HepG2 (cell line): ENCODE measurements around the gene KCNMA1. TPM values are rescaled to one million over a fixed set of nuclear protein-coding genes. Genes with fewer than 3 reads are reported as not detected.

ENCODE experiments used
- ATAC-seq: fragments of 200-7000 bp; cut with Tn5 transposase; 3 replicates; pipeline ENCODE4 v1.9.1; 2020; ENCODE audit warnings: mild to moderate bottlenecking, moderate library complexity
- BruUV-seq: library from RNA; stranded (reverse); fragments of 400-500 nt; replicated peaks from 2 replicates; lab custom pipeline; 2021; lab: Mats Ljungman, UMichigan
- CTCF ChIA-PET: fragments of 300-600 bp; formaldehyde crosslinking; extraction: SDS; loops from one replicate; lab custom pipeline; 2021; ENCODE audit warnings: low total read pairs, inconsistent platforms, low intra/inter-chr PET ratio; lab: Yijun Ruan, JAX
- POLR2A ChIA-PET: fragments of 350-600 bp; sonication (Branson Sonifier 250); formaldehyde crosslinking; loops from one replicate; lab custom pipeline; 2020; ENCODE audit warnings: antibody characterized with exemption, inconsistent platforms; lab: Yijun Ruan, JAX
- DNase-seq: peaks from one replicate; pipeline ENCODE4 v3.0.0-alpha.2; 2015; ENCODE audit warnings: low spot score
- FAIRE-seq: peaks from 3 replicates; lab custom pipeline; 2011; peaks lifted over from hg19 to GRCh38; lab: Jason Lieb, UNC
- H2AFZ ChIP-seq: one replicate; pipeline ENCODE4 v1.6.1; 2011; ENCODE audit warnings: low read length, inconsistent platforms
- H3K27ac ChIP-seq: fragments of 300-600 bp; 3 replicates; pipeline ENCODE4 v1.8.0; 2011; ENCODE audit warnings: mixed run types, mild to moderate bottlenecking, mixed read lengths, low read length, inconsistent platforms; ENCODE audit not compliant: insufficient read depth; ENCODE audit errors: extremely low read length
- H3K27me3 ChIP-seq, 2 experiments: fragments of 200-600 bp in 1 of 2; 2 replicates in 1 of 2; 3 replicates in 1 of 2; pipeline versions ENCODE4 v1.6.0 to v1.8.0; 2011; ENCODE audit warnings: low read length in 2 of 2, mild to moderate bottlenecking in 2 of 2, moderate library complexity in 2 of 2, inconsistent platforms in 1 of 2; ENCODE audit not compliant: insufficient read depth in 2 of 2, control insufficient read depth in 1 of 2
- H3K36me3 ChIP-seq, 2 experiments: fragments of 200-600 bp in 1 of 2; replicated peaks in 1 of 2; 2 replicates in 1 of 2; 3 replicates in 1 of 2; pipeline versions ENCODE4 v1.5.1 to v1.8.0; 2011; ENCODE audit warnings: low read length in 2 of 2, inconsistent platforms in 1 of 2; ENCODE audit not compliant: insufficient read depth in 2 of 2, control insufficient read depth in 1 of 2
- H3K4me1 ChIP-seq: 2 replicates; pipeline ENCODE4 v1.5.1; 2012; ENCODE audit warnings: low read length, inconsistent platforms; ENCODE audit not compliant: insufficient read depth
- H3K4me2 ChIP-seq: 2 replicates; pipeline ENCODE4 v1.6.0; 2011; ENCODE audit warnings: low read depth, low read length, inconsistent platforms
- H3K4me3 ChIP-seq, 3 experiments: fragments of 200-600 bp in 1 of 3; sonication (generic), shearing (Covaris generic) in 1 of 3; replicated peaks in 1 of 3; 2 replicates each; pipeline ENCODE4 v1.5.1; 2011 to 2016; ENCODE audit warnings: low read length in 3 of 3, inconsistent platforms in 2 of 3, low read depth in 2 of 3, mild to moderate bottlenecking in 2 of 3, control low read depth in 1 of 3, mixed read lengths in 1 of 3; ENCODE audit not compliant: insufficient read depth in 1 of 3
- H3K79me2 ChIP-seq: one replicate; pipeline ENCODE4 v1.6.1; 2011; ENCODE audit warnings: low read length, inconsistent platforms; ENCODE audit not compliant: insufficient read depth
- H3K9ac ChIP-seq: 2 replicates; pipeline ENCODE4 v1.6.0; 2011; ENCODE audit warnings: mild to moderate bottlenecking, low read depth, low read length, inconsistent platforms; ENCODE audit not compliant: insufficient read depth
- H3K9me3 ChIP-seq: 2 replicates; pipeline ENCODE4 v1.5.1; 2012; ENCODE audit warnings: mild to moderate bottlenecking, low read length
- H4K20me1 ChIP-seq: 2 replicates; pipeline ENCODE4 v1.6.0; 2011; ENCODE audit warnings: inconsistent platforms, mild to moderate bottlenecking, low read length, moderate library complexity; ENCODE audit not compliant: insufficient read depth
- ARID2 ChIP-seq: sonication (generic); formaldehyde crosslinking; IDR thresholded peaks from 2 replicates; pipeline ENCODE4 v1.8.1; 2022; ENCODE audit warnings: mild to moderate bottlenecking, missing genetic modification reagents, borderline replicate concordance
- BHLHE40 ChIP-seq: IDR thresholded peaks from 2 replicates; pipeline ENCODE4 v1.6.1; 2011; ENCODE audit warnings: low read length, improper control_type of control experiment
- SMC3 ChIP-seq: IDR thresholded peaks from 2 replicates; pipeline ENCODE4 v1.6.1; 2011; ENCODE audit warnings: low read length, improper control_type of control experiment
- STAG1 ChIP-seq: sonication (generic); formaldehyde crosslinking; IDR thresholded peaks from 2 replicates; pipeline ENCODE4 v1.4.0; 2020; ENCODE audit warnings: missing genetic modification reagents
- WGBS: methylation state at CpG from one replicate; pipeline ENCODE4 v1.1.6; 2017; ENCODE audit warnings: low lambda C conversion rate; 5-methylcytosine and 5-hydroxymethylcytosine counted together
- in situ Hi-C: cut with HindIII; loops from 2 replicates; pipeline ENCODE4 v1.10.0; 2017; ENCODE audit warnings: low pct_unique_long_range_greater_than_20kb; ENCODE audit not compliant: extremely low pct_ligation_motif_present
- intact Hi-C: fragments of 100-400 bp; cut with micrococcal nuclease; formaldehyde crosslinking; loops from one replicate; pipeline ENCODE4 v1.10.0; 2022; ENCODE audit not compliant: unreplicated experiment
- polyA plus RNA-seq, 8 experiments: library from polyadenylated mRNA; depleted of rRNA in 3 of 8; stranded (reverse) in 7 of 8; unstranded in 1 of 8; fragments of >200 nt; fragmentation: Illumina TruSeq in 4 of 8; extraction: Trizol in 4 of 8; gene quantifications; 2 replicates each; pipeline versions ENCODE4 v1.2.1 to v1.2.3, GENCODE V29; 2011 to 2016; ENCODE audit warnings: low read depth in 4 of 8, missing spikeins in 1 of 8, mixed read lengths in 1 of 8; ENCODE audit not compliant: insufficient read depth in 1 of 8
- total RNA-seq, 5 experiments: library from RNA; depleted of rRNA; stranded (reverse); fragments of >200 nt; fragmentation: Illumina TruSeq; extraction: Trizol; gene quantifications; 2 replicates each; pipeline ENCODE4 v1.2.3, GENCODE V29; 2016; ENCODE audit warnings: low read depth in 1 of 5
- TF ChIP-seq, protein P1 (sequence below): sonication (generic); formaldehyde crosslinking; IDR thresholded peaks from 2 replicates; pipeline ENCODE4 v1.5.0; 2020; ENCODE audit warnings: mild to moderate bottlenecking, missing genetic modification reagents, moderate library complexity

Gene KCNMA1
- total and polyA plus RNA-seq, 2 of the 13 experiments (the other 11 are each of a cell fraction or from before 2014, with no cell fraction given) = 0.02 TPM; not detected in 1

DNA sequence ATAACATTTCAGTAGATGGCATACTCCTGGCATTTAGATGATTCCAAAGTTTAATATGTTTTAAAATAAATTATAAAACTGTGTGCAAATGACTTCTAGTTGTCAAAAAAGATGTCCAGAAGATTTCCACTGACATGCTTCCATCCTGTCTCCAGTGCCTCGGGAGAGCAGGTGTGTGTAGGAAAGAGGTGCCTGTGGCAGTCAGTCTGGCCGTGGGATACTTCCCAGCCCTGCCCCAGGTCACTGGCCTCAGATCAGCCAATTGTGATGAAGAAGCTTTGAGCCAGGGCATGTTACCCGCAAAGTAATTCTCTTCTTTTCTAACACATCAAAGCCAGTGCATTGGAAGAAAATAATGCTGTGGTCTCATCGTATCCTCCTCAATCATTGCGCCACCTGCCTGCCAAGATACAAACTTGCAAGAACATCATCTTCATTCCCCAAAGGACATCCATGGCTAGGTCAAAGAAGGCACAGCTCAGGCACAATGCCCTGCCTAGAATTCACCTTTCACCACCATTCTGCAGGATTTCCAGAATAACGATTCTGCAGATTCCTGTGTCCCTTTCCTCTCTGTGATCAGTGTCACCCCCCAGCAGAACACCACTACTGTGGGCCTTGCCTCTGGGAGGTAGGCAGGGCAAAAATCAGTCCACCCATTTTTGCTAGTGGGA lies 6.3 kb upstream of the KCNMA1 start:
- Histone ChIP-seq H3K9me3 (no peaks in the 10 kb centered on the region), H3K4me1 (peaks cover under 1% of the 10 kb centered on the region; the same call in 1 of the 2 replicates), H2AFZ (no peak overlapping the region), H3K36me3 (no peaks in the 10 kb centered on the region), H4K20me1 (no peaks in the 10 kb centered on the region), H3K4me3 (no peak overlapping the region), H3K79me2 (no peaks in the 10 kb centered on the region), H3K9ac (no peak overlapping the region), H3K27ac (no peak overlapping the region), H3K27me3 (peaks cover under 1 to 5% of the 10 kb centered on the region in 2 experiments; a peak in 2 of 5 replicates), H3K4me2 (no peak overlapping the region)
- in situ Hi-C loops = loop anchor here (5.0 to 10.0 kb wide), 4 partner anchors 149 to 467 kb away; no protein-coding TSS in a partner anchor
- ChIA-PET CTCF (interaction anchor here (1.0 to 4.8 kb wide), 4 partner anchors 252 to 478 kb away, joined by 3 to 77 read pairs (median 19); no protein-coding TSS in a partner anchor), POLR2A (no interaction called here)
- BruUV-seq = no TSS peak
- DNase-seq (peak; percentile 27), FAIRE-seq (peak; percentile 28), ATAC-seq (peak; percentile 50)
- 3% methylated on average over 5 of the region's 6 CpGs for WGBS
- intact Hi-C loops = loop anchor here (1.0 to 5.0 kb wide), 2 partner anchors 252 to 470 kb away; no protein-coding TSS in a partner anchor
- TF ChIP-seq STAG1 (CRISPR knock-in tag) = peak; percentile 58
- TF ChIP-seq SMC3 = peak; percentile 55
- no peak for TF ChIP-seq BHLHE40
- TF ChIP-seq ARID2 (CRISPR knock-in tag) = no peak
- TF ChIP-seq, protein P1, sequence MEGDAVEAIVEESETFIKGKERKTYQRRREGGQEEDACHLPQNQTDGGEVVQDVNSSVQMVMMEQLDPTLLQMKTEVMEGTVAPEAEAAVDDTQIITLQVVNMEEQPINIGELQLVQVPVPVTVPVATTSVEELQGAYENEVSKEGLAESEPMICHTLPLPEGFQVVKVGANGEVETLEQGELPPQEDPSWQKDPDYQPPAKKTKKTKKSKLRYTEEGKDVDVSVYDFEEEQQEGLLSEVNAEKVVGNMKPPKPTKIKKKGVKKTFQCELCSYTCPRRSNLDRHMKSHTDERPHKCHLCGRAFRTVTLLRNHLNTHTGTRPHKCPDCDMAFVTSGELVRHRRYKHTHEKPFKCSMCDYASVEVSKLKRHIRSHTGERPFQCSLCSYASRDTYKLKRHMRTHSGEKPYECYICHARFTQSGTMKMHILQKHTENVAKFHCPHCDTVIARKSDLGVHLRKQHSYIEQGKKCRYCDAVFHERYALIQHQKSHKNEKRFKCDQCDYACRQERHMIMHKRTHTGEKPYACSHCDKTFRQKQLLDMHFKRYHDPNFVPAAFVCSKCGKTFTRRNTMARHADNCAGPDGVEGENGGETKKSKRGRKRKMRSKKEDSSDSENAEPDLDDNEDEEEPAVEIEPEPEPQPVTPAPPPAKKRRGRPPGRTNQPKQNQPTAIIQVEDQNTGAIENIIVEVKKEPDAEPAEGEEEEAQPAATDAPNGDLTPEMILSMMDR (CRISPR knock-in tag) = peak; percentile 72
